Right cardiac atrium (tissue), 5 donors: ENCODE results near the gene TRAF5. TPM values are rescaled to one million over a fixed set of nuclear protein-coding genes. Genes with fewer than 3 reads are reported as not detected.
"Not testable (repeated sequence)": the region's sequence is repeated elsewhere in the genome, so short reads cannot be mapped to it uniquely, and the experiment has no call there.

Source experiments
- ATAC-seq, 2 donors: fragments of 200-7000 bp; cut with Tn5 transposase; one replicate each; pipeline versions ENCODE4 v1.8.0 to v1.9.1; 2020; ENCODE audit warnings: moderate library complexity in 2 of 2, mild to moderate bottlenecking in 1 of 2
- DNase-seq, 3 donors: peaks; one replicate each; pipeline ENCODE4 v3.0.0-alpha.2; 2020
- H3K27ac ChIP-seq: one replicate; pipeline ENCODE4 v1.5.1; 2013; ENCODE audit warnings: mild to moderate bottlenecking, low read length, control low read depth, moderate library complexity
- H3K27me3 ChIP-seq: one replicate; pipeline ENCODE4 v1.6.1; 2013; ENCODE audit not compliant: control insufficient read depth, insufficient read depth
- H3K4me1 ChIP-seq: one replicate; pipeline ENCODE4 v1.6.1; 2013; ENCODE audit warnings: low read length; ENCODE audit not compliant: control insufficient read depth, insufficient read depth
- H3K4me3 ChIP-seq: one replicate; pipeline ENCODE4 v1.5.1; 2013; ENCODE audit warnings: low read length, control low read depth
- H3K9me3 ChIP-seq: one replicate; pipeline ENCODE4 v1.6.1; 2013; ENCODE audit warnings: low read length; ENCODE audit not compliant: control insufficient read depth
- WGBS: extraction: QIAGEN DNeasy Blood & Tissue Kit; methylation state at CpG from one replicate; pipeline ENCODE4 v1.1.7; 2013; 5-methylcytosine and 5-hydroxymethylcytosine counted together
- intact Hi-C, 4 donors: fragments of 100-400 bp; cut with DNase I; formaldehyde crosslinking; loops; one replicate each; pipeline versions ENCODE4 v1.11.0 to v1.14.0; 2022 to 2023
- polyA plus RNA-seq: library from polyadenylated mRNA; stranded (reverse); fragments of 200-250 nt; gene quantifications from one replicate; pipeline ENCODE4 v1.2.3, GENCODE V29; 2013
- total RNA-seq, 4 donors: library from RNA; stranded (reverse); fragmentation: NEBNext Ultra II Directional; extraction: Animal tissue kit (Norgen Biotek cat#: 25700); gene quantifications; one replicate each; pipeline ENCODE4 v1.2.1, GENCODE V29; 2021
- donor health status: healthy with polysubstance abuse.
- donor health status: DM: no; HTN: yes; CAD: no.
- donor health status: DM: no; HTN: no; CAD: no.
- donor health status: DM: no; HTN: yes; CAD: no; lungs with severe emphysema.
- donor health status: DM: yes; HTN: yes; CAD: no.

The TRAF5 gene
- total and polyA plus RNA-seq, 5 donors, result 2.5 to 4.3 (median 2.9) TPM

- H3K9me3 ChIP-seq, result no peaks in the 10 kb centered on the region
- WGBS, result 88% methylated on average over 4 of the region's 4 CpGs
- intact Hi-C loops, result no loop called here
These were observed 20.6 kb downstream of the TRAF5 start for GRCh38 chr1:211347077-211347844.

GRCh38 chr1:211348547-211348946, 21.9 kb downstream of the TRAF5 start:
- no peaks in the 10 kb centered on the region for H3K9me3 ChIP-seq
- intact Hi-C loops, result no loop called here
- H3K4me1 ChIP-seq, result no peaks in the 10 kb centered on the region
- H3K27me3 ChIP-seq, result no peaks in the 10 kb centered on the region
- ATAC-seq, result no peak
- H3K4me3 ChIP-seq, result no peak overlapping the region
- DNase-seq, result no peak
- H3K27ac ChIP-seq, result no peak overlapping the region

More at GRCh38 chr1:211347077-211347844, 20.6 kb downstream of the TRAF5 start:
- ATAC-seq (no peak), DNase-seq (no peak)
- Histone ChIP-seq H3K27ac (no peak overlapping the region), H3K4me3 (no peak overlapping the region), H3K27me3 (no peaks in the 10 kb centered on the region), H3K4me1 (no peaks in the 10 kb centered on the region)

- H3K9me3 ChIP-seq, result no peaks in the 10 kb centered on the region
- DNase-seq (no peak), ATAC-seq (no peak)
- intact Hi-C loops, result no loop called here
- no peak overlapping the region for H3K27ac ChIP-seq
- H3K4me1 ChIP-seq, result no peaks in the 10 kb centered on the region
- 97% methylated on average over 2 of the region's 2 CpGs for WGBS
- H3K4me3 ChIP-seq, result no peak overlapping the region
- H3K27me3 ChIP-seq, result no peaks in the 10 kb centered on the region
These were observed 23.1 kb downstream of the TRAF5 start for GRCh38 chr1:211349741-211350140.

GRCh38 chr1:211352055-211352454, 25.4 kb downstream of the TRAF5 start:
- 97% methylated on average over 3 of the region's 3 CpGs for WGBS
- not testable (repeated sequence) for ATAC-seq, DNase-seq

GRCh38 chr1:211352465-211352864, 25.8 kb downstream of the TRAF5 start:
- no peak overlapping the region for H3K4me3 ChIP-seq
- DNase-seq, result no peak
- H3K4me1 ChIP-seq, result no peaks in the 10 kb centered on the region
- H3K27me3 ChIP-seq, result no peaks in the 10 kb centered on the region
- H3K9me3 ChIP-seq, result no peaks in the 10 kb centered on the region
- ATAC-seq, result no peak
- WGBS, result 95% methylated on average over 2 of the region's 2 CpGs
- intact Hi-C loops, result no loop called here
- no peak overlapping the region for H3K27ac ChIP-seq

More at GRCh38 chr1:211352055-211352454, 25.4 kb downstream of the TRAF5 start:
- H3K27ac ChIP-seq, H3K4me1 ChIP-seq, H3K9me3 ChIP-seq, intact Hi-C loops, H3K4me3 ChIP-seq, H3K27me3 ChIP-seq: not testable (repeated sequence)

- Histone ChIP-seq H3K9me3 (no peaks in the 10 kb centered on the region), H3K4me1 (no peaks in the 10 kb centered on the region), H3K27ac (no peak overlapping the region), H3K4me3 (no peak overlapping the region), H3K27me3 (no peaks in the 10 kb centered on the region)
- ATAC-seq, result peak in 1 of 2 donors; percentile 26
- 82% methylated on average over 8 of the region's 8 CpGs for WGBS
- intact Hi-C loops, result no loop called here
- peak in 1 of 3 donors; percentile 66 for DNase-seq
These were observed 26.4 kb downstream of the TRAF5 start for GRCh38 chr1:211352985-211353515.

- ATAC-seq, result no peak
- DNase-seq, result no peak
- WGBS, result 0% methylated on average over 1 of the region's 1 CpG
- intact Hi-C loops, result no loop called here
- Histone ChIP-seq H3K27me3 (no peaks in the 10 kb centered on the region), H3K4me3 (no peak overlapping the region), H3K27ac (no peak overlapping the region), H3K9me3 (no peaks in the 10 kb centered on the region), H3K4me1 (no peaks in the 10 kb centered on the region)
These were observed 27.1 kb downstream of the TRAF5 start for GRCh38 chr1:211353562-211354212.

GRCh38 chr1:211355873-211356272, 29.2 kb downstream of the TRAF5 start:
- Histone ChIP-seq H3K27ac (no peak overlapping the region), H3K9me3 (no peaks in the 10 kb centered on the region), H3K4me3 (no peak overlapping the region), H3K4me1 (no peaks in the 10 kb centered on the region), H3K27me3 (no peaks in the 10 kb centered on the region)
- DNase-seq (no peak), ATAC-seq (no peak)
- intact Hi-C loops, result no loop called here
- WGBS, result 93% methylated on average over 4 of the region's 4 CpGs

GRCh38 chr1:211356723-211357407, 30.2 kb downstream of the TRAF5 start:
- no peak for ATAC-seq
- intact Hi-C loops, result no loop called here
- WGBS, result 68% methylated on average over 5 of the region's 5 CpGs

GRCh38 chr1:211358685-211359084, 32.1 kb downstream of the TRAF5 start:
- no peak for DNase-seq

More at GRCh38 chr1:211356723-211357407, 30.2 kb downstream of the TRAF5 start:
- Histone ChIP-seq H3K9me3 (no peaks in the 10 kb centered on the region), H3K27me3 (no peaks in the 10 kb centered on the region), H3K4me1 (no peaks in the 10 kb centered on the region), H3K4me3 (no peak overlapping the region), H3K27ac (no peak overlapping the region)
- DNase-seq, result no peak

GRCh38 chr1:211359876-211360275, 33.2 kb downstream of the TRAF5 start:
- ATAC-seq (no peak), DNase-seq (no peak)
- Histone ChIP-seq H3K27ac (no peak overlapping the region), H3K27me3 (no peaks in the 10 kb centered on the region), H3K9me3 (no peaks in the 10 kb centered on the region), H3K4me1 (no peaks in the 10 kb centered on the region), H3K4me3 (no peak overlapping the region)
- 90% methylated on average over 3 of the region's 3 CpGs for WGBS
- intact Hi-C loops, result no loop called here

More at GRCh38 chr1:211358685-211359084, 32.1 kb downstream of the TRAF5 start:
- H3K27ac ChIP-seq, result no peak overlapping the region
- no peak overlapping the region for H3K4me3 ChIP-seq
- H3K9me3 ChIP-seq, result no peaks in the 10 kb centered on the region
- intact Hi-C loops, result no loop called here
- no peak for ATAC-seq
- 99% methylated on average over 1 of the region's 1 CpG for WGBS
- H3K4me1 ChIP-seq, result no peaks in the 10 kb centered on the region
- H3K27me3 ChIP-seq, result no peaks in the 10 kb centered on the region
